GM13976 (cell line): ENCODE data around the gene CRIP1.

Experiments
- DNase-seq: peaks from one replicate; pipeline ENCODE4 v3.0.0; 2012; ENCODE audit warnings: low spot score
- CTCF ChIP-seq: IDR thresholded peaks from 2 replicates; pipeline ENCODE4 v1.5.1; 2012; ENCODE audit warnings: borderline replicate concordance, mild to moderate bottlenecking; ENCODE audit not compliant: insufficient read depth; ENCODE audit errors: extremely low read depth, missing control alignments, control extremely low read depth
- in situ Hi-C: fragments of 300-500 bp; cut with MboI; formaldehyde crosslinking; loops from one replicate; pipeline ENCODE4 v1.12.0; 2022; ENCODE audit warnings: low sequenced_read_pairs, mixed read lengths, inconsistent platforms; ENCODE audit not compliant: unreplicated experiment

Gene CRIP1

GRCh38 chr14:105501504-105502291 is 15.0 kb downstream of the CRIP1 start:
- TF ChIP-seq CTCF = no peak
- DNase-seq = no peak
- in situ Hi-C loops = no loop called here

GRCh38 chr14:105502446-105503295 is 16.0 kb downstream of the CRIP1 start:
- no peak for DNase-seq
- no peak for TF ChIP-seq CTCF
- in situ Hi-C loops = no loop called here

- TF ChIP-seq CTCF = no peak
- in situ Hi-C loops = no loop called here
- DNase-seq = no peak
Observed at GRCh38 chr14:105503296-105503640, 16.6 kb downstream of the CRIP1 start.

- in situ Hi-C loops = no loop called here
- no peak for DNase-seq
- TF ChIP-seq CTCF = no peak
Observed at GRCh38 chr14:105503935-105504692, 17.4 kb downstream of the CRIP1 start.

- in situ Hi-C loops = no loop called here
- no peak for TF ChIP-seq CTCF
- DNase-seq = no peak
Observed at GRCh38 chr14:105505101-105505500, 18.4 kb downstream of the CRIP1 start.

GRCh38 chr14:105507247-105507646 is 20.6 kb downstream of the CRIP1 start:
- in situ Hi-C loops = no loop called here
- no peak for DNase-seq
- no peak for TF ChIP-seq CTCF
